ENCODE data around the gene SEMA5A.

Gene SEMA5A

DNA sequence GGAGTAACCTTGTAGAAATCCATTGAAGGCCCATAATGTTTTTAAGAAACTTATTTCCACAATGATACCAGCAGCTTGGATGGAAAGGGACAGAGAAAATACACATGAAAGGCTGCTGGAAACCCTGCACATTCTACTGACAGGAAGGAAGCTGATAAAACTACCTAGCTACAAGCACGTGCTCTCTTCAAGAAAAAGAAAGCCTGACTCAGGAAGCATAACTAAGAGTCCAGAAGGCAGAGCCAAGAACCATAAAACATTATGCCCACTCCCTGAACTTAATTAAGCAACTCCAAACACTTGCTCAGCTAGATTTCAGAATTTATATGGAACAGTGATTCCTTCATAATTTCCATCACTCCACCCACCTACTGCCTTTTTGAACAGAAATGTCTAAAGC lies 430.8 kb downstream of the SEMA5A start:
- Histone ChIP-seq H3K23ac (ENCODE audit: low read length in 2 of 2) (no peak overlapping the region), H3K14ac (ENCODE audit: low read length in 2 of 2) (no peak overlapping the region), H3K4me2 (ENCODE audit: low read length, poor library complexity, severe bottlenecking) (no peak overlapping the region), H2AK5ac (ENCODE audit: low read length, severe bottlenecking) (no peak overlapping the region), H2BK15ac (ENCODE audit: low read depth, poor library complexity, severe bottlenecking) (no peak overlapping the region), H4K8ac (ENCODE audit: low read length) (no peak overlapping the region), H3K9ac (ENCODE audit: low read length) (no peak overlapping the region), H3K18ac (ENCODE audit: low read depth in 1 of 2, low read length in 2 of 2) (no peak overlapping the region), H2BK12ac (ENCODE audit: low read length in 2 of 2) (no peak overlapping the region), H3K36me3 (ENCODE audit: control insufficient read depth in 1 of 2, insufficient read depth in 2 of 2, low read depth in 1 of 2, low read length in 2 of 2) (peaks cover 5 to 11% of the 10 kb centered on the region in 2 experiments), H3K4me1 (ENCODE audit: control insufficient read depth, insufficient read depth, low read depth, low read length) (peaks cover 2% of the 10 kb centered on the region), H3K27ac (ENCODE audit: low read length, poor library complexity, severe bottlenecking) (no peak overlapping the region), H4K91ac (ENCODE audit: low read length) (no peak overlapping the region), H3K4me3 (ENCODE audit: insufficient read depth in 1 of 2, low read depth in 1 of 2, low read length in 2 of 2) (no peak overlapping the region), H3K4ac (ENCODE audit: low read depth in 1 of 2, low read length in 2 of 2) (no peak overlapping the region), H3K9me3 (ENCODE audit: control insufficient read depth, low read length) (peaks cover 21% of the 10 kb centered on the region), H3K79me1 (replicated peaks; ENCODE audit: low read length, poor library complexity, severe bottlenecking) (peaks cover 2% of the 10 kb centered on the region), H2AFZ (ENCODE audit: low read depth, low read length) (no peak overlapping the region), H2BK120ac (ENCODE audit: low read depth, low read length) (no peak overlapping the region), H3K27me3 (ENCODE audit: control insufficient read depth in 1 of 2, insufficient read depth in 1 of 2, low read length in 2 of 2) (no peaks in the 10 kb centered on the region), H2BK5ac (ENCODE audit: low read depth, low read length, poor library complexity, severe bottlenecking) (no peak overlapping the region)
- DNase-seq: no peak
- 72% methylated on average over 1 of the region's 1 CpG for WGBS

DNA sequence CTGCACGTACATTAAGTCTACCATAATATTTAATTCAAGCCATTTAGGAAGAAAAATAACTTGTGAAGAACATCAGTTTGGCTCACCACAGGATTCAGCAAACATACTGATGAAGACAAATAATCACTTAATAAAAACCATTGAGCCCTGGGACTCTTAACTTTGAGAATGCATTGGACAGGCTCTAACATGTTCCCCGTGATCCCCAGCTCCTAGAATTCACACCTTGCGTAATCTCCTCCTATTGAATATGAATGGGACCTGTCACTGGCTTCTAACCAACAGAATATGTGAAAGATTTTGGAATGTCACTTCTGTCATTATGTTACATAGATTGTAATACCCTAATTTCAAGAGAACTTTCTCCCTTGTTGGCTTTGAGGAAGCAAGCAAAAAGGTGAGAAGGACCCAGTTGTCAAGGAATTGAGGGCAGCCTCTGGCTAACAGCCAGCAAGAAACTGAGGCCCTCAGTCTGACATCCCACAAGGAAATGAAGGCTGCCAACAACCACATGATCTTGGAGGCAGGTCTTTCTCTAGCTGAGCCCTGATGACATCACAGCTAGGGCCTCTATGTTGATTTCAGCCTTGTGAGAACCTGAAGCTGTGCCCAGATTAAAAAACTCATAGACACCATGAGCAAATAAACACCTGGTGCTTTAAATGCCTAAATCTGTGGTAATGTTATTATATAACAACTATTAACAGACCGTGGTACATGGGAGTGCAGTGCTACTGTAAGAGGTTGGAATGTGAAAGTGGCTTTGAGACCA lies 433.2 kb downstream of the SEMA5A start:
- Histone ChIP-seq H3K4me3 (ENCODE audit: insufficient read depth in 1 of 2, low read depth in 1 of 2, low read length in 2 of 2) (no peak overlapping the region), H2AK5ac (ENCODE audit: low read length, severe bottlenecking) (peak overlapping the region; percentile 68), H4K8ac (ENCODE audit: low read length) (no peak overlapping the region), H3K4me1 (ENCODE audit: control insufficient read depth, insufficient read depth, low read depth, low read length) (peaks cover 2% of the 10 kb centered on the region), H3K23ac (ENCODE audit: low read length in 2 of 2) (no peak overlapping the region), H3K79me1 (replicated peaks; ENCODE audit: low read length, poor library complexity, severe bottlenecking) (peaks cover 3% of the 10 kb centered on the region), H2BK15ac (ENCODE audit: low read depth, poor library complexity, severe bottlenecking) (no peak overlapping the region), H2BK5ac (ENCODE audit: low read depth, low read length, poor library complexity, severe bottlenecking) (no peak overlapping the region), H2BK12ac (ENCODE audit: low read length in 2 of 2) (no peak overlapping the region), H4K91ac (ENCODE audit: low read length) (no peak overlapping the region), H2AFZ (ENCODE audit: low read depth, low read length) (no peak overlapping the region), H3K27ac (ENCODE audit: low read length, poor library complexity, severe bottlenecking) (no peak overlapping the region), H3K4ac (ENCODE audit: low read depth in 1 of 2, low read length in 2 of 2) (no peak overlapping the region), H3K9me3 (ENCODE audit: control insufficient read depth, low read length) (peaks cover 21% of the 10 kb centered on the region), H2BK120ac (ENCODE audit: low read depth, low read length) (no peak overlapping the region), H3K27me3 (ENCODE audit: control insufficient read depth in 1 of 2, insufficient read depth in 1 of 2, low read length in 2 of 2) (no peaks in the 10 kb centered on the region), H3K4me2 (ENCODE audit: low read length, poor library complexity, severe bottlenecking) (no peak overlapping the region), H3K14ac (ENCODE audit: low read length in 2 of 2) (no peak overlapping the region), H3K9ac (ENCODE audit: low read length) (no peak overlapping the region), H3K18ac (ENCODE audit: low read depth in 1 of 2, low read length in 2 of 2) (no peak overlapping the region), H3K36me3 (ENCODE audit: control insufficient read depth in 1 of 2, insufficient read depth in 2 of 2, low read depth in 1 of 2, low read length in 2 of 2) (peaks cover 5 to 7% of the 10 kb centered on the region in 2 experiments)
- DNase-seq: no peak
- WGBS: 100% methylated on average over 3 of the region's 4 CpGs

DNA sequence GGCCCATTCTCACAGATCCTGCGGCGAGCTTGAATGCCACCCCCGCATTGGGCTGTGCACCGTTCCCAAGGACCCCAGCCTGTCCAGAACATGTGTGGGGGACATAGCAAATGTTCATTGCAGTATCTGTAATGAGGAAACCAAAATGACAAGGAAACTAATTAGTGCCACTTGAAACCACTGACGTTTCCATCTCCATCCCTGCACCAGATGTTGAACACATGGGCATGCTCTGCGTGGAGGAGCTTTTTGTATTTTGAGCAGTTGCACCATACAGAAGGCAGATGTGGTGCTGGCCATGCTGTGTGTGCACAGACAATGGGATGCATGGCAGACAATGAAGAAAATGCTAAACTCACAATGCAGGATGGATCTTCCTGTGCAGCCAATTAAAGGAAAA lies 437.7 kb downstream of the SEMA5A start:
- Histone ChIP-seq H3K27ac (ENCODE audit: low read length, poor library complexity, severe bottlenecking) (no peak overlapping the region), H3K9ac (ENCODE audit: low read length) (no peak overlapping the region), H3K18ac (ENCODE audit: low read depth in 1 of 2, low read length in 2 of 2) (no peak overlapping the region), H2AFZ (ENCODE audit: low read depth, low read length) (no peak overlapping the region), H3K4ac (ENCODE audit: low read depth in 1 of 2, low read length in 2 of 2) (no peak overlapping the region), H2AK5ac (ENCODE audit: low read length, severe bottlenecking) (no peak overlapping the region), H3K36me3 (ENCODE audit: control insufficient read depth in 1 of 2, insufficient read depth in 2 of 2, low read depth in 1 of 2, low read length in 2 of 2) (peaks cover 0 to 4% of the 10 kb centered on the region in 2 experiments), H2BK12ac (ENCODE audit: low read length in 2 of 2) (no peak overlapping the region), H4K91ac (ENCODE audit: low read length) (no peak overlapping the region), H3K23ac (ENCODE audit: low read length in 2 of 2) (no peak overlapping the region), H3K4me2 (ENCODE audit: low read length, poor library complexity, severe bottlenecking) (no peak overlapping the region), H2BK15ac (ENCODE audit: low read depth, poor library complexity, severe bottlenecking) (no peak overlapping the region), H2BK120ac (ENCODE audit: low read depth, low read length) (no peak overlapping the region), H3K4me1 (ENCODE audit: control insufficient read depth, insufficient read depth, low read depth, low read length) (peaks cover 10% of the 10 kb centered on the region), H2BK5ac (ENCODE audit: low read depth, low read length, poor library complexity, severe bottlenecking) (no peak overlapping the region), H3K27me3 (ENCODE audit: control insufficient read depth in 1 of 2, insufficient read depth in 1 of 2, low read length in 2 of 2) (no peaks in the 10 kb centered on the region), H3K9me3 (ENCODE audit: control insufficient read depth, low read length) (no peaks in the 10 kb centered on the region), H4K8ac (ENCODE audit: low read length) (no peak overlapping the region), H3K79me1 (replicated peaks; ENCODE audit: low read length, poor library complexity, severe bottlenecking) (peaks cover 3% of the 10 kb centered on the region), H3K4me3 (ENCODE audit: insufficient read depth in 1 of 2, low read depth in 1 of 2, low read length in 2 of 2) (no peak overlapping the region), H3K14ac (ENCODE audit: low read length in 2 of 2) (no peak overlapping the region)
- DNase-seq: no peak
- WGBS: 81% methylated on average over 6 of the region's 6 CpGs

DNA sequence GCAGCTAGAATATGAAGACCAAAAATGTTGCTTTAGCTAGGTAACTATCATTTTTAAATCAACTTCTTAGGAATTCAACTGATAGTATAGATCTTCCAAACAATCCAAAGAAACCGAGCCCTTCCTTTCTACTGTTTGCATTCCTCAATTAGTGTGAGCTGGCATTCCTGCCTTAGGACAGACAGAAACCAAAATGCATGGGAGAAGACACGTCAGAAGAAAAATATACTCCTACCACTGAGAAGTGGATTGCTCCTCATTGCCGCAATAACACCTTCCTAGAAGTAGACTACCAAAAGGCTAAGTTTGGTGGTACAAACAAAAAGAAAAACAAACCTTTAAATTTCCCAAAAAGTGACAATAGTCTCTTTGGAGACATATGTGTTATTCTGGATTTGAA lies 440.0 kb downstream of the SEMA5A start:
- Histone ChIP-seq H3K27me3 (ENCODE audit: control insufficient read depth in 1 of 2, insufficient read depth in 1 of 2, low read length in 2 of 2) (no peaks in the 10 kb centered on the region), H3K4me2 (ENCODE audit: low read length, poor library complexity, severe bottlenecking) (no peak overlapping the region), H3K14ac (ENCODE audit: low read length in 2 of 2) (no peak overlapping the region), H2BK15ac (ENCODE audit: low read depth, poor library complexity, severe bottlenecking) (no peak overlapping the region), H2AK5ac (ENCODE audit: low read length, severe bottlenecking) (no peak overlapping the region), H3K23ac (ENCODE audit: low read length in 2 of 2) (no peak overlapping the region), H2AFZ (ENCODE audit: low read depth, low read length) (no peak overlapping the region), H2BK12ac (ENCODE audit: low read length in 2 of 2) (no peak overlapping the region), H3K79me1 (replicated peaks; ENCODE audit: low read length, poor library complexity, severe bottlenecking) (peaks cover 3% of the 10 kb centered on the region), H3K4ac (ENCODE audit: low read depth in 1 of 2, low read length in 2 of 2) (no peak overlapping the region), H4K8ac (ENCODE audit: low read length) (no peak overlapping the region), H3K4me1 (ENCODE audit: control insufficient read depth, insufficient read depth, low read depth, low read length) (peaks cover 8% of the 10 kb centered on the region), H4K91ac (ENCODE audit: low read length) (no peak overlapping the region), H3K4me3 (ENCODE audit: insufficient read depth in 1 of 2, low read depth in 1 of 2, low read length in 2 of 2) (no peak overlapping the region), H3K27ac (ENCODE audit: low read length, poor library complexity, severe bottlenecking) (peak overlapping the region; percentile 65), H3K9ac (ENCODE audit: low read length) (no peak overlapping the region), H2BK5ac (ENCODE audit: low read depth, low read length, poor library complexity, severe bottlenecking) (no peak overlapping the region), H3K36me3 (ENCODE audit: control insufficient read depth in 1 of 2, insufficient read depth in 2 of 2, low read depth in 1 of 2, low read length in 2 of 2) (peaks cover 0 to 4% of the 10 kb centered on the region in 2 experiments), H3K18ac (ENCODE audit: low read depth in 1 of 2, low read length in 2 of 2) (no peak overlapping the region), H3K9me3 (ENCODE audit: control insufficient read depth, low read length) (no peaks in the 10 kb centered on the region), H2BK120ac (ENCODE audit: low read depth, low read length) (no peak overlapping the region)
- 37% methylated on average over 2 of the region's 3 CpGs for WGBS
- DNase-seq: peak; percentile 45

Measured in mesenchymal stem cell (in vitro differentiated cells and primary cell).